IPS-18a (cell line): ENCODE results near the gene RAB21.

Experiments used
- H3K27ac ChIP-seq: one replicate; pipeline ENCODE4 v1.5.1; 2013; ENCODE audit warnings: low read length
- H3K27me3 ChIP-seq: one replicate; pipeline ENCODE4 v1.6.1; 2013; ENCODE audit warnings: mild to moderate bottlenecking, low read length; ENCODE audit not compliant: control insufficient read depth, insufficient read depth
- H3K36me3 ChIP-seq: one replicate; pipeline ENCODE4 v1.6.1; 2013; ENCODE audit warnings: low read depth, low read length; ENCODE audit not compliant: control insufficient read depth
- H3K4me1 ChIP-seq: one replicate; pipeline ENCODE4 v1.6.1; 2013; ENCODE audit warnings: low read depth, low read length; ENCODE audit not compliant: control insufficient read depth
- H3K4me3 ChIP-seq: one replicate; pipeline ENCODE4 v1.5.1; 2013; ENCODE audit warnings: low read length
- H3K9ac ChIP-seq: one replicate; pipeline ENCODE4 v1.6.1; 2013; ENCODE audit warnings: mild to moderate bottlenecking, low read length, moderate library complexity
- H3K9me3 ChIP-seq: one replicate; pipeline ENCODE4 v1.6.1; 2013; ENCODE audit warnings: low read depth, low read length; ENCODE audit not compliant: control insufficient read depth

Gene RAB21, protein sequence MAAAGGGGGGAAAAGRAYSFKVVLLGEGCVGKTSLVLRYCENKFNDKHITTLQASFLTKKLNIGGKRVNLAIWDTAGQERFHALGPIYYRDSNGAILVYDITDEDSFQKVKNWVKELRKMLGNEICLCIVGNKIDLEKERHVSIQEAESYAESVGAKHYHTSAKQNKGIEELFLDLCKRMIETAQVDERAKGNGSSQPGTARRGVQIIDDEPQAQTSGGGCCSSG

DNA sequence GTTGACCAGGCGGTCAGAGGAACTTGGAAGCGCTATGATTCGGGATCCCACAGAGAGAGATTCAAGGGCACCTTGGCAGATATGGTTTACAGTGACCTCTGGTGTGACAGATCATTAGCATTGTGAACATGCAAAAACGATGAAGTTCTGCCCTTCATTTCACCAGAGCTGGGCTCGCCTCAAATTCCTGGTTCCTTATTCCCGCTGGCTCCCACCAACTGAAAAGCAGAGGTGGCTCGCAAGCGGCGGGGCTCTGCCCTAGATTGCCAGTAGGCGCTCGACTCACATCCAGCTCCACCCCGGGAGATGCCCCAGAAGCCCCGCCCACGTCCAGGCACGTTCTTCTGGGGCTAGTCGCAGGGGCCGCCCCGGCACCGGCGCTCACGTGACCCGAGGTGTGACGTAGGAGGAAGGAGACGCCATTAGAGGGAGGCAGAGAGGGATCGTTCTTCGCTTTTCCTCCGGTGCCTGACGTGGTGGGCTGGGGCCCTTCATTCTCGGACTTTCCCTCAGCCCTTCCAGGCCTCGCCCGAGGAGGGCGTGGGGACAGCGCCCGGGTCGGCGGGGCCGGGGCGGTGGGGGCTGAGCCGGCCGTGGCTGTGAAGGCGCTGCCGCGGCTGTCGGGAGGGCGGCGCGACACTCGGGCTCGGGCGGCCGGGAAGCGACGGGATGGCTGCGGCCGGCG is at the start of gene RAB21:
Gene RAB21, plus strand, starts transcription at position 403 of the 685 bp plus-strand sequence. Its CDS starts 267 bp downstream, at position 670.
- peak within 1 kb of the TSS; percentile 94 for H3K4me3 ChIP-seq
- no peak within 1 kb of the TSS for H3K27ac ChIP-seq
- H3K9me3 ChIP-seq = no peaks in the 10 kb centered on the region
- peaks cover 7% of the 10 kb centered on the region for H3K36me3 ChIP-seq
- H3K9ac ChIP-seq = peak within 1 kb of the TSS; percentile 85
- peaks cover 14% of the 10 kb centered on the region for H3K4me1 ChIP-seq
- H3K27me3 ChIP-seq = no peaks in the 10 kb centered on the region

DNA sequence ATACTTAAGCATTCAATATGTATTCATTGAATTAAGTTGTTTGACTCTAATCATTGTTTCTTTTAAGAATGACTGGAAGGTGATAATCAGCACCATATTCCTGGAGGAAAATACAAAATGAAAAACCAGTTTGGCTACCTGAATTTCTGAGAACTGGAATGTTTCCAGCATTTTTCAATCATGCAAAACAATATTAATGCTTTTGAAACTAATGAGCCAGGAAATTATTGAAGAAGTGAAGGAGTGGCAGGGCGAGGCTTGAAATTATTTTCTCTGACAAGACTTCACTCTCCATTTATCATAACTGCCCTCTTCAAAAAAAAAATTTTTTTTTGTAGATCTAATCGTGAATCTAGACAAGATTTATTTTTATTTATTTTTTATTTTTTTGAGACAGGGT is 49.7 kb upstream of the RAB21 start:
- Histone ChIP-seq H3K27ac (no peak overlapping the region), H3K36me3 (no peaks in the 10 kb centered on the region), H3K4me3 (no peak overlapping the region), H3K9me3 (no peaks in the 10 kb centered on the region), H3K27me3 (no peaks in the 10 kb centered on the region), H3K9ac (no peak overlapping the region), H3K4me1 (peaks cover 4% of the 10 kb centered on the region)

DNA sequence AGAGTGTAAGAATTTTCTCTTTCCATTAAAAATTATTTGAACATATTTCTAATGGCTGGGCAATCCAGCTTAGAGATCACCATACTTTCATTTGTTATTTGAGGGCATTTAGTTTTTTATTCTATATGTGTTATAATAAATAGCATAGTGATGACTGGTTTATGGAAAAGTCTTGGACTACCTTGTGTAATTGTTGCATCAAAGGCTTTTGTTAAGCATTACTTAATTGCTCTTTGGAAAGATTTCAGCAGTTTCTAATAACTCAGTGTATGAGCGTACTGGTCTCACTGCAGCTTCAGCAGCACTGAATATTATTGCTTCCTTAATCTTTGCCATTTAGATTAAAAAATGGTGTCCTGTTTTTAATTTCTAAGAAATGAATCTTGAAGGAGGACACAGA is 46.0 kb upstream of the RAB21 start:
- H3K9me3 ChIP-seq = peaks cover 3% of the 10 kb centered on the region
- no peak overlapping the region for H3K27ac ChIP-seq
- H3K9ac ChIP-seq = no peak overlapping the region

DNA sequence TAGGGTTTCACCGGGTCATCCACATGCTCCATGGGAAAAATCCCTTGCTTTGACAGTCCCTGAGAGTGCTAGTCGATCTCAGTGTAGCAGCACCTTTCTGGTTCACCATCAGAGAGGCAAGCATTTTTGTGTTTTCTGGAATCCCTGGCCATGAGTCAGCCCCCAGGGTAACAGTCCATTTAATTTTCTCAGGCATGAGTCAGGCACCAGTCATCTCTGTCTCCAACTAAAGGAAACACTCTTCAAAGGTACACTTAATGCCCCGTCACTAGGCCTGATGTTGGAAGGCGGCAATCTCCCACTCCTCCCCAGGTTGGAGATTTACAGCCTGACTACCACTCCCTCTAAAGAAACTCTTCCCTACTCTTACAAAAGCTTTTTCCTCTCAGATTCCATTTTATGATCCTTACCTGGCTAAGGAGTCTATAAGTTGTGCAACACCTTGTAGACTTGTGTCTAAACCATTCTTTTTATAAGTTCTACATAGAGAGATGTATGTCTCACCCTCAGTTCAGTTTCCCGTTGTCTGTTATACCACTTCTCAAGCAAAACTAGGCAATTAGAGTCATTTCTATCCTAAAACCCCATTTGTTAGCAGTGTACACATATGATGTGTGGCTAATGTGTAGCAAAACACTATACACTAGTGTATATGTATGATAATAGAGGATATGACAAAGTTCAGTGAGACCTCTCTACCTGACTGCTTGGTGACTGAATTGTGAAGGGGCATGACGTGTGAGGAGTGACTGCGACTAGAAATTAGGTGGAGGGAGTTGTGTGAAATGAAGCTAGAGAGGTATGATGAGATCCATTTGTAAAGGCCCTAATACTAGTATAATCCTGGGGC is 44.2 kb upstream of the RAB21 start:
- no peak overlapping the region for H3K9ac ChIP-seq
- H3K4me1 ChIP-seq = peaks cover 4% of the 10 kb centered on the region
- H3K4me3 ChIP-seq = no peak overlapping the region
- H3K9me3 ChIP-seq = peaks cover 3% of the 10 kb centered on the region
- no peaks in the 10 kb centered on the region for H3K27me3 ChIP-seq
- no peaks in the 10 kb centered on the region for H3K36me3 ChIP-seq
- no peak overlapping the region for H3K27ac ChIP-seq

More for the DNA sequence above, 46.0 kb upstream of the RAB21 start:
- H3K4me3 ChIP-seq = no peak overlapping the region
- H3K4me1 ChIP-seq = peaks cover 4% of the 10 kb centered on the region
- H3K27me3 ChIP-seq = no peaks in the 10 kb centered on the region
- H3K36me3 ChIP-seq = no peaks in the 10 kb centered on the region

DNA sequence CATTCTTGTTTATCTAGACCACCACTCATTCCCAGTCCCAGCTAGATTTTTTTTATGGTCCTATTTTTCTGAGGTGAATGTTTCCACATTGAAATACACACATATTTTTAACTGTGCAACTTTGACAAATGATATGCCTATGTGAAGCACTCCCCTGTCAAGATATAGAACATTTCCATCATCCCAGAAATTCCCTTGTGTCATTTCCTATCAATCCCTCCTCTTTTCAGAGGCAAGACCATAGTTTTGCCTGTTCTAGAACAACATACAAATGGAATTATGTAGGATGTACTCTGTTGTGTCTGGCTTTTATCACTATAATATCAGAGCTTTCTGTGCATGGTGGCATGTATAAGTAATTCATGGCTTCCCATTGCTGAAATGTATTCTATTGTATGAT is 36.1 kb upstream of the RAB21 start:
- no peaks in the 10 kb centered on the region for H3K36me3 ChIP-seq
- no peak overlapping the region for H3K4me3 ChIP-seq
- H3K27ac ChIP-seq = no peak overlapping the region

DNA sequence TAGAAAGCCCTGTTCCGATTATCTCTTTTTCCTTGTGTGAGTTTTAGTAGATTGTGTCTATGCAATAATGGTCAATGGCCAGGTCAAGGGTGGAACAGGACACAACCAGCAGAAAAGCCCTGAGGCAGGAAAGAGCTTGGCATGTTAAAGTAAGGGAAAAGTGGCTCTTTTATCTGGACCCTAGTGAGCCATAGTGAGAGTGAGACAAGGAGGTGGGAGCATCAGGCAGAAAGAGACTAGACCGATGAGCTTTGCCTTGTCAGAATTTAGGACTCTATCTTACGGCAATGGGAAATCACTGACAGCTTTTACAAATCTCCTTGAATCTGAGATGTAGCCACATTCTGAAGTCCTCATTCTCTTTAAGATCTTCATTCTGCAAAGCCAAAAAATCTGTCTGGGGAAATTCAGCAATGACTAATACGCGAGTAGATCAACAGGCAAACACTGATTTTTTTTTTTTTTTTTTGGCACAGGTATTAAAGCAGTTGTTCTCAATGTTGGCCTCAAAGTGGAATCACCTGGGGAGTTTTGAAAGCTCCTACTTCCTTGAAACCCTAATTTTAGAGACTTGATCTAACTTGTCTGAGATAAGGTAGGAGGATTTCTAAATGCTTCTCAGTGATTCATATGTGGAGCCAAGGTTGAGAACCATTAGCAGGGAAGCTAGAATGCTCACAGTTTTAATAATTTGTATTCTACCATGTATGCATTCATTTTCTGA is 34.9 kb upstream of the RAB21 start:
- Histone ChIP-seq H3K4me1 (no peaks in the 10 kb centered on the region), H3K27ac (no peak overlapping the region), H3K27me3 (no peaks in the 10 kb centered on the region), H3K9ac (no peak overlapping the region), H3K36me3 (no peaks in the 10 kb centered on the region), H3K9me3 (no peaks in the 10 kb centered on the region), H3K4me3 (no peak overlapping the region)

More for the DNA sequence above, 36.1 kb upstream of the RAB21 start:
- Histone ChIP-seq H3K27me3 (no peaks in the 10 kb centered on the region), H3K9ac (no peak overlapping the region), H3K4me1 (no peaks in the 10 kb centered on the region), H3K9me3 (no peaks in the 10 kb centered on the region)

DNA sequence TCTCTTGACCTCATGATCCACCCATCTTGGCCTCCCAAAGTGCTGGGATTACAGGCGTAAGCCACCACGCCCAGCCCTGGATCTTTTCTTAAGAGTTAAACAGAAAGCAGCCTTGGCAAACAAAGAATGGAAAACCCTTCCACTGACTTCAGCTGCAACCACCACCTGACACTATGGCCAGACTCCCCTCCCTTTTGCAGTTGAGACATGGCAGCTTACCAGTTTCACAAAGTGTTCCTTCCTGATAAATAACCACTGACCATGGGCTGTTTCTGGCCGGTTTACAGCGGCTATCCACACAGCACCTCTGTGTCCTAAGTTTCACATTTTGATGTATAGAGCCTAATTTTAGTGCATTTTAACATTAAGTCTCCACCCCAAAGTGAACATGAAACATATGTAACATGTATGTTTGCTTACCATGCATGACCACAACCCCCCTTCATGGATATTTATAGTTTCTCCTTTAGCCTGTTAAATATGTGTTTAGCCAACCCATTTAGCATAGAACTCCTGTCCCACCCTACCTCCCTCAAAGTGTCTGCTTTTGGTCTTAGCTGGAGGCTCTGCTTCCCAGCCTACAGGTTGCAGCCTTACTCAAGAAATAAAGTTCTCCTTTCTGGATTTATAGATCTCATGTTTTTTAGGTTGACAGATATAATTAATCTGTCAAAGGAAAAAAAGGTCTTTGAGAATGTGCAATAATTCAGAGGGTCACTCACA is 32.7 kb upstream of the RAB21 start:
- Histone ChIP-seq H3K4me3 (no peak overlapping the region), H3K36me3 (no peaks in the 10 kb centered on the region), H3K9ac (no peak overlapping the region), H3K27ac (no peak overlapping the region), H3K4me1 (no peaks in the 10 kb centered on the region), H3K27me3 (no peaks in the 10 kb centered on the region), H3K9me3 (no peaks in the 10 kb centered on the region)

DNA sequence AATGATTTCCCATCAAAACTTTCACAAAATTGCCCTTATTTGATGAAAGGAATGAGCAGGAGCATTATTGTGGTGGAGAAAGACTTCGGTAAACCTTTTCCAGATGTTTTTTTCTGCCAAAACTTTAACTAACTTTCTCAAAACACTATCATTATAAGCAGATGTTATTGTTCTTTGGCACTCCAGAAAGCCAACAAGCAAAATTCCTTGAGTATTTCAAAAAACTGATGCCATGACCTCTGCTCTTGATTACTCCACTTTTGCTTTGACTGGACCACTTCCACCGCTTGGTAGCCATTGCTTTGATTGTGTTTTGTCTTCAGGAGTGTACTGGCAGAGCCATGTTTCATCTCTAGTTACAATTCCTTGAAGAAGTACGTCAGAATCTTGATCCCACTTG is 29.7 kb upstream of the RAB21 start:
- no peaks in the 10 kb centered on the region for H3K4me1 ChIP-seq

DNA sequence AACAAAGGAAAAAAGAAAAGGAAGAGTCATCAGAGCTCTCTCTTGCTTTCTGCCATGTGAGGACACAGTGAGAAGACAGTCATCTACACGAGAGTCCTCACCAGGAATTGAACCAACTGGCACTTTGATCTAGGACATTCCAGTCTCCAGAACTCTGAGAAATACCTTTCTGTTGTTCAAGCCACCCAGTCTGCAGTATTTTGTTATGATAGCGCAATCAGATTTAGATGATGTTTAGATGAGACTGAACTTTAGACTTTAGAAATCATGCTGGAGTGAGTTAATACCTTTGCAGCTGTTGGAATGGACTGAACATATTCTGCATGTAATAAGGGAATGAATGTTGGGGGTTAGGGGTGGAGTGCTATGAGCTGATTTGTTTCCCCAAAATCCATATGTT is 28.1 kb upstream of the RAB21 start:
- Histone ChIP-seq H3K4me1 (no peaks in the 10 kb centered on the region), H3K9me3 (no peaks in the 10 kb centered on the region), H3K27ac (no peak overlapping the region), H3K36me3 (no peaks in the 10 kb centered on the region), H3K27me3 (no peaks in the 10 kb centered on the region), H3K4me3 (no peak overlapping the region), H3K9ac (no peak overlapping the region)

More for the DNA sequence above, 29.7 kb upstream of the RAB21 start:
- Histone ChIP-seq H3K9ac (no peak overlapping the region), H3K36me3 (no peaks in the 10 kb centered on the region), H3K9me3 (no peaks in the 10 kb centered on the region), H3K27me3 (no peaks in the 10 kb centered on the region), H3K4me3 (no peak overlapping the region), H3K27ac (no peak overlapping the region)

DNA sequence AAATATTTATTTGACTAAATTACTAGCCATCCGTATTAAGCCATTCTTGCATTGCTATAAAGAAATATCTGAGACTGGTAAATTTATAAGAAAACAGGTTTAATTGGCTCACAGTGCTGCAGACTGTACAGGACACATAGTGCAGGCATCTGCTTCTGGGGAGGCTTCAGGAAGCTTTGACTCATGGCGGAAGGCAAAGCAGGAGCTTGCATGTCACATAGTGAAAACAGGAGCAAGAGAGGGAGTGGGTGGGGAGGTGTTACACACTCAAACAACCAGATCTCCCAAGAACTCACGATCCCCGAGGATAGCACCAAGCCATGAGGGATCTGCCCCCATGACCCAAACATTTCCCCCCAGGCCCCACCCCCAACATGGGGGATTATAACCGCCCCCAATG is 26.7 kb upstream of the RAB21 start:
- Histone ChIP-seq H3K4me3 (no peak overlapping the region), H3K9ac (no peak overlapping the region), H3K36me3 (no peaks in the 10 kb centered on the region), H3K27me3 (no peaks in the 10 kb centered on the region), H3K9me3 (no peaks in the 10 kb centered on the region), H3K27ac (no peak overlapping the region), H3K4me1 (peaks cover 5% of the 10 kb centered on the region)
